PC-9 (cell line): Measurements from ENCODE around the gene BNC1. TPM values are rescaled to one million over a fixed set of nuclear protein-coding genes. Genes with fewer than 3 reads are reported as not detected.

ENCODE experiments used
- BruUV-seq: library from RNA; stranded (reverse); fragments of 400-500 nt; replicated peaks from 2 replicates; lab custom pipeline; 2021; lab: Mats Ljungman, UMichigan
- CTCF ChIA-PET: fragments of 300-600 bp; sonication (Branson Sonifier 250); formaldehyde crosslinking; loops from one replicate; lab custom pipeline; 2022; ENCODE audit warnings: antibody characterized with exemption; lab: Charles Lee
- POLR2A ChIA-PET: fragments of 300-600 bp; sonication (Branson Sonifier 250); formaldehyde crosslinking; loops from one replicate; lab custom pipeline; 2022; ENCODE audit warnings: antibody characterized with exemption; ENCODE audit not compliant: unreplicated experiment; lab: Charles Lee
- DNase-seq, 2 experiments: peaks; one replicate each; pipeline versions ENCODE4 v3.0.0 to v3.0.0-alpha.2; 2015 to 2022; ENCODE audit warnings: mixed read lengths in 1 of 2
- H2AFZ ChIP-seq: fragments of 200-600 bp; sonication (generic); 2 replicates; pipeline ENCODE4 v1.8.1; 2017; ENCODE audit warnings: antibody characterized with exemption
- H3F3A ChIP-seq: fragments of 200-600 bp; sonication (generic); 2 replicates; pipeline ENCODE4 v1.8.1; 2017; ENCODE audit warnings: antibody characterized with exemption, mild to moderate bottlenecking, low read depth; ENCODE audit not compliant: insufficient read depth
- H3K27ac ChIP-seq: fragments of 200-600 bp; sonication (generic); 2 replicates; pipeline ENCODE4 v1.6.1; 2016; ENCODE audit warnings: mixed run types
- H3K27me3 ChIP-seq: fragments of 200-600 bp; sonication (generic); 2 replicates; pipeline ENCODE4 v1.6.1; 2016; ENCODE audit warnings: low read depth, mixed run types; ENCODE audit not compliant: insufficient read depth
- H3K36me3 ChIP-seq: fragments of 200-600 bp; sonication (generic); 2 replicates; pipeline ENCODE4 v1.6.1; 2016; ENCODE audit warnings: low read depth, mixed run types
- H3K4me1 ChIP-seq: fragments of 200-600 bp; sonication (generic); replicated peaks from 2 replicates; pipeline ENCODE4 v1.6.1; 2016; ENCODE audit warnings: mixed run types; ENCODE audit not compliant: insufficient read depth
- H3K4me2 ChIP-seq: fragments of 200-600 bp; sonication (generic); 2 replicates; pipeline ENCODE4 v1.6.1; 2017; ENCODE audit warnings: mixed run types
- H3K4me3 ChIP-seq: fragments of 200-600 bp; sonication (generic); 2 replicates; pipeline ENCODE4 v1.6.1; 2016; ENCODE audit warnings: mixed run types
- H3K79me2 ChIP-seq: fragments of 200-600 bp; sonication (generic); 2 replicates; pipeline ENCODE4 v1.6.1; 2017; ENCODE audit warnings: low read depth, mixed run types
- H3K9me2 ChIP-seq: fragments of 200-600 bp; sonication (generic); 2 replicates; pipeline ENCODE4 v1.8.1; 2017; ENCODE audit warnings: mild to moderate bottlenecking; ENCODE audit not compliant: insufficient read depth
- H3K9me3 ChIP-seq: fragments of 200-600 bp; sonication (generic); 2 replicates; pipeline ENCODE4 v1.8.1; 2016; ENCODE audit warnings: low read depth; ENCODE audit not compliant: insufficient read depth
- H4K20me1 ChIP-seq: fragments of 200-600 bp; sonication (generic); 2 replicates; pipeline ENCODE4 v1.8.1; 2017; ENCODE audit not compliant: insufficient read depth
- EZH2 ChIP-seq: fragments of 200-600 bp; sonication (generic); IDR thresholded peaks from 2 replicates; pipeline ENCODE4 v1.8.0; 2017; ENCODE audit warnings: antibody characterized with exemption, low read depth
- intact Hi-C: fragments of 100-400 bp; cut with micrococcal nuclease; formaldehyde crosslinking; loops from one replicate; pipeline ENCODE4 v1.10.0; 2022; ENCODE audit not compliant: unreplicated experiment
- total RNA-seq: library from RNA; stranded (reverse); gene quantifications from 2 replicates; pipeline ENCODE4 v1.2.3, GENCODE V29; 2021
- TF ChIP-seq, protein P1 (sequence below): fragments of 200-600 bp; sonication (generic); conservative IDR thresholded peaks from 2 replicates; pipeline ENCODE4 v1.6.1; 2017; ENCODE audit warnings: mixed run types, antibody characterized with exemption, mild to moderate bottlenecking, moderate library complexity

BNC1 gene
- total RNA-seq, 1 experiment from 2014 or later, result 0.83 TPM

DNA sequence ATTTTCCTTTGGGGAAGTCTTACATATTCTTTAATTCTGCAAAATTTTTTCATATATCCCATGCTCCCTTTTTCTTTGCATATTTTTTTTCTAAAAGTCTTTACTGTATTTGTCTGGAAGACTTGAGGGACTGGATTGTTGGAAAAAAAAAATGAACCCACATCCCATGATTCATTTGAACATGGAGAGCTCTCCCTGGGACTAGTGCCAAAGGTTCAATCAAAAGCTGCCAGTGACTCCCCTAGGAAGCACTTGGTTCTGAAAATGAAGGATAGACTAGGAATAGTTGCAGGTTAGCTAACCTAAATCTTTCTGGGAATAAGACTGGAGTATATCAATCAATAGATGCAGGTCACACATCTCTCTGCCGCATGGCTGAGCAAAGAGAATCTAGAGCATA, 16.4 kb upstream of the BNC1 start:
- Histone ChIP-seq H3K36me3 (no peaks in the 10 kb centered on the region), H2AFZ (no peak overlapping the region), H3F3A (peaks cover 23% of the 10 kb centered on the region), H3K9me2 (no peaks in the 10 kb centered on the region), H3K27ac (no peak overlapping the region), H3K4me2 (no peak overlapping the region), H3K79me2 (no peaks in the 10 kb centered on the region), H3K4me3 (no peak overlapping the region), H3K27me3 (no peaks in the 10 kb centered on the region), H3K9me3 (peaks cover 5% of the 10 kb centered on the region; the same call in 1 of the 2 replicates), H4K20me1 (no peaks in the 10 kb centered on the region), H3K4me1 (peaks cover 32% of the 10 kb centered on the region)
- no peak for DNase-seq
- intact Hi-C loops, result no loop called here
- no TSS peak for BruUV-seq
- ChIA-PET CTCF (no interaction called here), POLR2A (no interaction called here)
- no peak for TF ChIP-seq EZH2
- TF ChIP-seq, protein P1, sequence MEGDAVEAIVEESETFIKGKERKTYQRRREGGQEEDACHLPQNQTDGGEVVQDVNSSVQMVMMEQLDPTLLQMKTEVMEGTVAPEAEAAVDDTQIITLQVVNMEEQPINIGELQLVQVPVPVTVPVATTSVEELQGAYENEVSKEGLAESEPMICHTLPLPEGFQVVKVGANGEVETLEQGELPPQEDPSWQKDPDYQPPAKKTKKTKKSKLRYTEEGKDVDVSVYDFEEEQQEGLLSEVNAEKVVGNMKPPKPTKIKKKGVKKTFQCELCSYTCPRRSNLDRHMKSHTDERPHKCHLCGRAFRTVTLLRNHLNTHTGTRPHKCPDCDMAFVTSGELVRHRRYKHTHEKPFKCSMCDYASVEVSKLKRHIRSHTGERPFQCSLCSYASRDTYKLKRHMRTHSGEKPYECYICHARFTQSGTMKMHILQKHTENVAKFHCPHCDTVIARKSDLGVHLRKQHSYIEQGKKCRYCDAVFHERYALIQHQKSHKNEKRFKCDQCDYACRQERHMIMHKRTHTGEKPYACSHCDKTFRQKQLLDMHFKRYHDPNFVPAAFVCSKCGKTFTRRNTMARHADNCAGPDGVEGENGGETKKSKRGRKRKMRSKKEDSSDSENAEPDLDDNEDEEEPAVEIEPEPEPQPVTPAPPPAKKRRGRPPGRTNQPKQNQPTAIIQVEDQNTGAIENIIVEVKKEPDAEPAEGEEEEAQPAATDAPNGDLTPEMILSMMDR, result no peak

DNA sequence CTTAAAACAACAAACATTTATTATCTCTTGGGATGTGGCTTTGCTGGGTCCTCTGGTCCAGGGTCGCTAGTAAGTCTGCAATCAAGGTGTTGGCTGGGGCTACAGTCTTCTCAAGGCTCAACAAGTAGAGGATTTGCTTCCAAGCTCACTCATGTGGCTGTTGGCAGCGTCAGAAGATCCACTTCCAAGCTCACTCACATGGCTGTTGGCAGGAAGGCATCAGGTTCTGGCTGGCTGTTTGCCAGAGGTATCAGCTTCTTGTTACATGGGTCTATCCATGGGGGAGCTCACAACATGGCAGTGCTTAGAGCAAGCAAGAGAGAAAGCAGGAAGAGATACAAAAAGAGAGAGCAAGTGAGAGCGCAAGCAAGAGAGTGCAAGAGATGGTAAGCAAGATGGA, 15.0 kb upstream of the BNC1 start:
- H3K9me2 ChIP-seq, result no peaks in the 10 kb centered on the region
- H3K4me1 ChIP-seq, result peaks cover 18% of the 10 kb centered on the region
- H3K4me2 ChIP-seq, result no peak overlapping the region
- no peak for TF ChIP-seq EZH2
- TF ChIP-seq, protein P1, result no peak
- no peak overlapping the region for H3K4me3 ChIP-seq
- no peaks in the 10 kb centered on the region for H3K27me3 ChIP-seq
- H2AFZ ChIP-seq, result no peak overlapping the region
- ChIA-PET POLR2A (no interaction called here), CTCF (no interaction called here)
- no TSS peak for BruUV-seq
- no peaks in the 10 kb centered on the region for H3K36me3 ChIP-seq
- peaks cover 9% of the 10 kb centered on the region for H3F3A ChIP-seq
- no peaks in the 10 kb centered on the region for H3K79me2 ChIP-seq
- H3K27ac ChIP-seq, result no peak overlapping the region
- peaks cover 5% of the 10 kb centered on the region; the same call in 1 of the 2 replicates for H3K9me3 ChIP-seq
- H4K20me1 ChIP-seq, result no peaks in the 10 kb centered on the region
- DNase-seq, result no peak
- intact Hi-C loops, result no loop called here

DNA sequence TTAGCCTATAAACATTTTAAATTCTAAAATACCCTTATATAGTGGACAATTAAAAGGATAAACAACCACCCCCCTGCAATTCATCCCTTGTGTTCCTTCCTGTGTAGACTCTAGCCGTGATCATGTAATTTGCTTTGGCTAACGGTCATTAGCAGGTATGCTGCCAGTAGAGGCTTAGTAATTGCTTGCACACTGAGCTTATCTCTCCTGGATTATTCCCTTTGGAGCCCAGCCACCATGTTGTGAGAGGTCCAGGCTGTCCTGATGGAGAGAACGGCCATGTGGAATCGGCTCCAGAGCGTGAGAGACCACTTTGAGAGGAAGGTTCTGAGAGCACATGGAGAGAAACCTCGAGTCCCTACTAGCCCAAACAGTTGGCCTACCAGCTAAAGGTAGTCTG, 11.0 kb upstream of the BNC1 start:
- TF ChIP-seq, protein P1, result no peak
- TF ChIP-seq EZH2, result no peak
- ChIA-PET CTCF (no interaction called here), POLR2A (no interaction called here)
- H3K79me2 ChIP-seq, result no peaks in the 10 kb centered on the region
- H4K20me1 ChIP-seq, result no peaks in the 10 kb centered on the region
- H2AFZ ChIP-seq, result no peak overlapping the region
- H3K27me3 ChIP-seq, result no peaks in the 10 kb centered on the region
- peaks cover 2% of the 10 kb centered on the region; the same call in 1 of the 2 replicates for H3F3A ChIP-seq
- no TSS peak for BruUV-seq
- H3K36me3 ChIP-seq, result no peaks in the 10 kb centered on the region
- no peak overlapping the region for H3K27ac ChIP-seq
- H3K4me2 ChIP-seq, result no peak overlapping the region
- intact Hi-C loops, result no loop called here
- H3K9me2 ChIP-seq, result no peaks in the 10 kb centered on the region
- H3K4me3 ChIP-seq, result no peak overlapping the region
- peaks cover 20% of the 10 kb centered on the region for H3K4me1 ChIP-seq
- DNase-seq, result no peak
- H3K9me3 ChIP-seq, result peaks cover 9% of the 10 kb centered on the region; the same call in 1 of the 2 replicates
